ENCODE results near the gene FAM177B.
A peak's percentile ranks its signal among the peaks of the same experiment; 100 is the strongest.

The FAM177B gene

DNA sequence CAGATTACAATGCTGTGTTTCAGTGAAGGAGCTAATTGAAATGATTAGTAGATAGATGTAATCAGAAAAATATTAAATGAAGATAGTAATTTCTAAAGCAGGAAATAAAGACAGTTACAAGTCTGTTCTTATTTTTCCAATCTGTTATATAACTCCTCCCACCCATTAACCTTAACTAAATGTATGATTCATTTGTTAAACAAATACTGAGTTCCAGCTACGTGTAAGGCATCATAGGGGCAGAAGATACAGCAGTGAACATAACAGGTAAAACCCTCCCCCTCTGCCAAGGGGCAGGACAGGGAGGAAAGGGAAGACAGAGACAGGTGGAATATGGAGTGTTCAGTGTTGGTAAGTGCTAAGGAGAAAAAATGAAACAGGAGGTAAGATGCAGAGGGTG lies at the start of gene FAM177B:
Gene FAM177B, plus strand, starts transcription at position 231 of the 400 bp plus-strand sequence. CDS start 9,344 bp downstream, outside the sequence.
- no peak for DNase-seq

DNA sequence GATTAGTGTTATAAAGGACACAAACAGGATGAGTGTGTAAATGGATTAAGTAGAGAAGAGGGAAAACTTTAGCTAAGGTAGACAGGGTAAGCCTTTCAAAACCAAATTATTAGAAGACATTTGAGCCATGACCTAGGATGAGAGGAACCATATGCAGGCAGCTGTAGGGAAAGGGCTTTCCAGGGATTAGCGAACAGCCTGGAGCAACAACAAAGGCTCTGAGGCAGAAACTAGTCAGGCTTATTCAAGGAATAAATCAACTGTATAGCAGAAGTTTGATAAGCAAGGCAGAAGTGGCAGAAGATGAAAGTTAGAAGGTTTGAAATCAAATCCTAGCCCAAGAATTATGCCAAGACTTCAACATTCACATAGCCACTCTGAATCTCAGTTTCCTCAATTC lies 46.0 kb upstream of the FAM177B start:
- DNase-seq, result no peak

DNA sequence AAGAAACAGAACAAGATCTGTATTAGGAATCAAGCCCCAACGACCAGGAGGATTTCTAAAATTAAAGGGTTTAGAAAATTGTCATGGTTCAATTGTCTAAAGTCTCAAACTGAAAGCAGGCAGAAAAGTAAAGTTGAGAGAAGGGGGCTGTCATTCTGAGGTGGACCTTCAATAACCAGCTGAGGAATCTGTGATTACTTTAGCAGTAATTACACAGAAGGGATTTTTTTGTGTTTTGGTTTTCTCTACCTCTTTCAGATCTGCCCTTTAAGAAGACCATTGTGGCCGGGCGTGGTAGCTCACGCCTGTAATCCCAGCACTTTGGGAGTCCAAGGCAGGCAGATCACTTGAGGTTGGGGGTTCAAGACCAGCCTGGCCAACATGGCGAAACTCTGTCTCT lies 42.1 kb upstream of the FAM177B start:
- DNase-seq, result no peak

DNA sequence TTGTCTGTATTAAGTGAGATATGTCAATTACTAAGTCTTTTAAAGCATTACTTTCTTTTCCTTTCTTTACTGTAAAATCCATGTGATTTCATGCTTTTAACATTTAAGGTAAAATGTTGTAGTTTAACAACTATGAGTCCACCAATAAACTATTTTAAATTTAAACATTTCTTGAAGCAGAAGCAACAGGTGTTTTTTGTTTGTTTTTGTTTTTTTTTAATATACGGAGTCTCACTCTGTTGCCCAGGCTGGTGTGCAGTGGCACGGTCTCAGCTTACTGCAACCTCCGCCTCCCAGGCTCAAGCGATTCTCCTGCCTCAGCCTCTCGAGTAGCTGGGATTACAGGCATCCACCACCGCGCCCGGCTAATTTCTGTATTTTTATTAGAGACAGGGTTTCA lies 40.3 kb upstream of the FAM177B start:
- DNase-seq, result no peak

DNA sequence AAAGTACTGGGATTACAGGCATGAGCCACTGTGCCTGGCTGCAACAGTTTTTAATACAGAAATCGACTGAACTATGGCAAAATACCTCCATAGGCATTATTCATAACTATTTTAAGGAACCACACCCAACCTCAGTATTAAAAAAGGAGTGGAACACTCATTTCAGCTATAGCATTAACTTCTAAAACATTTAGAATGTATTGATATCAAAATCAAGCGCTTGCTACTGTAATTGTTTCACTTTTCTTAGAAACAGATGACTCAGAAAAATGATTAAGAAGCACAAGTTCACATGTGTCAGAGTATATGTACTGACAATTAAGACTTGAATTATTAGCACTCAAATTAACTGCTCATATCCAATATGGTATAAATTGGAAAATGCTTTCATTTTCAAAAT lies 39.8 kb upstream of the FAM177B start:
- no peak for DNase-seq

DNA sequence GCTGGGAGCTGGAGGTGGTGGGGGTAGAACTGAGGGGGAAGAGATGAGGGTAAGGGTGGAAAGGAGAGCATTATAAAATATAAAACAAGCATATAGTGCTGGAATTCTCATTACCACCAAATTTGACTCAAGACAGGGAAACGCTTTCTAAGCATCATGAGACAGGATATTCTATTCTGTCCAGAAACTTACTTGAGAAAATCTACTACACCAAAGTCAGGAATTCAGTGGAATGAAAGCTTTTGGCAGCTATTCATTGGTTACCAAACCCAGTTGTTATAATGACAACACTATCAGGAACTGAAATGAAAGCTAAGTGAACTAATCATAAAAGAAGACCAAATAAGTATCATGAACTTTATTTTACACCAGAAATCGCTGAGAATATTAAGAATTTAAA lies 39.2 kb upstream of the FAM177B start:
- DNase-seq, result no peak

DNA sequence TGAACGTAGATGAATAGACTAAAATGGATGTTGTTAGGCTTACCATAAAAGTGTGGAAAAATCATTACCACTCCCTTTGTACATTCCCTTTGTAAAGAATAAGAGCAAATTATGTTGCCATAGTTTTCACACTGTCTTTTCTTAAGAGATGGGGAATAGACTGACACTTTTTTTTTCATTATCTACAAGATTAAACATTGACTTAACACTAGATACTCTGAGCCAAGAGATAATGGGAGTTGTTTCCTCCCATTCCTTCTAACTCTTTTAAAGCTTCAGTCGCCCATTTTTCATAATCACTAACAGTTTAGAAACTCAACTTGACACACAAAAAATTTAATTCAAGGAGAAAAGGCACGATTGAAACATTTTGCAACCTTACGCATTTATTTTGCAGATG lies 34.8 kb upstream of the FAM177B start:
- DNase-seq, result no peak

DNA sequence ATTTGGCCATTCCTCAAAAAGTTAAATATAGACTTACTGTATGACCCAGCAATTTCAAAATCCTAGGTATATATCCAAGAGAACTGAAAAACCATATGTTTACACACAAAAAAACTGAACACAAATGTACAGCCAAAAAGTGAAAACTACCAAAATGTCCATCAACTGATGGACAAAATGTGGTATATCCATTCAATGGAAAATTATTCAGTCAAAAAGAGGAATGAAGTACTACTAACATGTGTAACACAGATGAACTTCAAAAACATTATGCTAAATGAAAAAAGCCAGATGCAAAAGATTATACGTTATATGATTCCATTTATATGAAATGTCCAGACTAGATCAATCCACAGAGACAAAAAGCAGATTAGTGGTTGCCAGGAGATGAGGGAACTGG lies 32.7 kb upstream of the FAM177B start:
- no peak for DNase-seq

DNA sequence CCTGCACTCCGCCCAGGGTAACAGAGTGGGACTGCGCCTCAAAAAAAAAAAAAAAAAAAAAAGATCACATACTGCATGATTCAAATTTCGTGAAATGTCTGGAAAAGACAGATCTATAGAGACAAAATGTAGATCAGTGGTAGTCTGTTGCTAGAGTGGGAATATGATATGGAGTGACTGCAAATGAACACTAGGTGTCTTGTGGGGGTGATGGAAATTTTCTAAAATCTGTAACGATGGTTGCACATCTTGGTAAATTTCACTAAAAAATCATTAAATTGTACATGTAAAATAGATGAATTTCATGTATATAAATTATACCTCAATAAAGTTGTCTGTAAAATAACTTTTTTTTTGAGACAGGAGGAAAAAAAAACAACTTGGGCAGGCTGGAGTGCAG lies 30.2 kb upstream of the FAM177B start:
- no peak for DNase-seq

DNA sequence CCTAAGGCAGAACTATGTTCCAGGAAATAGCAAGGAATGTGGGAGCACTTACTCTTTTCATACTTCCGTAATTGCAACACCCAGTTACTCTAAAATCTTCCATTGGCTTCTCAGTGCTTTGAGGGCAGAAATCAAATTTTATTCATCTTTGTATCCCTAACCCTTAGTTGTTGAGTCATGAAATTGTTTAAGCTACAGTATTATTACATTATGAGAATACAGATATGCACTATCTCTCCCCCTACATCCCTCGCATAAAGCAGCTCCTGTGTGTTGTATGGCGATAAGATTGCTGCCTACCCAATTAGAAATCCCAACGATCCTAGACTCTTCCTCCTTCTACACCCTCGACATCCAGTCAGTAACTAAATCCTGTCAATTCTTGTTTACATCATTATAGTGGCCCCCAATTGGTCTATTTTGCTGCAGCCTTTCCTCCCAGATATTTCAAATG lies 27.3 kb upstream of the FAM177B start:
- DNase-seq, result no peak

DNA sequence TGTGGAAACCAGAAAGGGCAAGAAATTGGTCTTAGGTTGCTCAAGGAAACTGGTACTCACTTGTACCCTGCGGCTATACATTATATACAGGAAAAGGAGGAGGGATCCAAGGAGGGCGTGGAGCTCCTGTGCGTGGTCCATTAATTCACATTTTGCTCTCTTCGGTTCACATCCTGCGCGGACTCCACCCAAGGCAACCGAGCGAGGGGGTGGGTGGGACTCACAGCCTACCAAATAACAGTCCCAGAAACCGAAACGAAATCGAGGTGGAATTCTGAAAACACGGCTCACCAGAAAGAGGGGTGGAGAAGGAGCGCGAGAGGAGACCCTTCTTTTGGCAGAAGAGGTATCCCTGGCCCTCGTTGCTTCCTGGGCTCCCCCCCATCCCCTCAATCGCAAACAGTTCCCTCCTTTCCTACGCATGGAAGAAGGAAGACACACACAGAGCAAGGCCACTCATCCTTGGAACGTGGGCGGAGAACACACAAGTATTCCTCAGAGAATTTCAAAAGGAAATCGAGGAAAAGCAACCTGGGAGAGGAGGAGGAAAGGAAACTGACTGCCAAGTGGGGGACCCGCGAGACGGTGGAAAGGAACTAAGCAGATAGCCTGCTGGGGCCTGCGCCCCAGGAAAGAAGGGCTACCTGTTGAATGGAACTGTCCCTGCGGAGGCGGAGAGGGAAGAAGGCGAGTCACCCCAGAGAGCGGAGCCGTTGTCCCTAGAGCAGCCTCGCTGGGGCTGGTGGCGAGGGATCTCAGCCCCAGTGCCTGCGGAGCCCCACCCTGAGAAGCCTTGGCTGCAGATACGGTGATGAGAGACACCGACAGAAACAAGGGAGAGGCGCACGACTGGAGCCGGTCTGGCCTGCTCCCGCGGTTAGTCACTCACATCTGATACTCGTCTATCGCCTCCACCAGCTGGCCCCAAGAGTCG lies 25.4 kb upstream of the FAM177B start:
- DNase-seq, result peak; percentile 52

DNA sequence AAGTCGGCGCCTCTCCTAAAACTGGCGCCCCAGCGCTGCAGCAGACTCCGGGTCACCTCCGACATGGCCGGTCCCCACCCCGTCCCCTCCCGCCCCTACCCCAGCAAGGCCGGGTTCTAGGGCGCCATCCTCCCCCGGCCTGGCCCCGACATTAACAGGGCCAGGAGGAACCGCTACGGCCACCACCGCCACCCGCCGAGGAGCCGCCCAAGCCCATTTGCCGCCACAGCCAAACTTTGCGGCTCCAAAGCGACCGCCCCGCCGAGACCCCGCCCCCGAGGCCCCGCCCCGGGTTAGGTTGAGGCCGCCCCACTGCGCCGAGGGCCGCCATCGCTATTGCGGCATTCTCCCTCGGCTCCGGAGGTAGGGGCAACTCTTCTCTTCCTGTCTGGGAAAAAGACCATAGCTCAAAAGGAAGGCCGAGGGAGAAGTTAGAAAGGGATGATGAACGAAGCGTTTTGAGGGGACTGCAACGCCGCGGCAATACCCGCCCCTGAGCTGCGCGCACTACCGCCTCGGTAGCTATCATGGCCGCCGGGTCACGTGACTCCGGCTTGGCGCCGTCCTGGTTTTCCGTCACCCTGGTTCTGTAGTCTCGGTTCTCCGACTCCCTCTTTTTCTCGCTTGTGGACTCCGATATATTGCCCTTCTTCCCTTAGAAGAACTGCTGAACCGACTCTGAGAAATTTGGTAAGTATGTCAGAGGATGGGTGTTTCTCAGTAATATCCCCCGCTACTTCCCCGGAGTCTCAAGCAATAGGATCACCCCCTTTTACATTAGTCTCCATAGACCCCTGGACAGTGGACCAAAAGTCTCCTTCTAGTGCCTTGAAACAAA lies 24.5 kb upstream of the FAM177B start, which contains the start of the genes AIDA and BROX:
Gene AIDA, minus strand, starts transcription at position 239 of the 838 bp plus-strand sequence. Its CDS starts 174 bp downstream, at position 65.
Gene BROX, plus strand, starts transcription at position 312 of the 838 bp plus-strand sequence. CDS start 3,136 bp downstream, outside the sequence.
- DNase-seq, result peak; percentile 97

DNA sequence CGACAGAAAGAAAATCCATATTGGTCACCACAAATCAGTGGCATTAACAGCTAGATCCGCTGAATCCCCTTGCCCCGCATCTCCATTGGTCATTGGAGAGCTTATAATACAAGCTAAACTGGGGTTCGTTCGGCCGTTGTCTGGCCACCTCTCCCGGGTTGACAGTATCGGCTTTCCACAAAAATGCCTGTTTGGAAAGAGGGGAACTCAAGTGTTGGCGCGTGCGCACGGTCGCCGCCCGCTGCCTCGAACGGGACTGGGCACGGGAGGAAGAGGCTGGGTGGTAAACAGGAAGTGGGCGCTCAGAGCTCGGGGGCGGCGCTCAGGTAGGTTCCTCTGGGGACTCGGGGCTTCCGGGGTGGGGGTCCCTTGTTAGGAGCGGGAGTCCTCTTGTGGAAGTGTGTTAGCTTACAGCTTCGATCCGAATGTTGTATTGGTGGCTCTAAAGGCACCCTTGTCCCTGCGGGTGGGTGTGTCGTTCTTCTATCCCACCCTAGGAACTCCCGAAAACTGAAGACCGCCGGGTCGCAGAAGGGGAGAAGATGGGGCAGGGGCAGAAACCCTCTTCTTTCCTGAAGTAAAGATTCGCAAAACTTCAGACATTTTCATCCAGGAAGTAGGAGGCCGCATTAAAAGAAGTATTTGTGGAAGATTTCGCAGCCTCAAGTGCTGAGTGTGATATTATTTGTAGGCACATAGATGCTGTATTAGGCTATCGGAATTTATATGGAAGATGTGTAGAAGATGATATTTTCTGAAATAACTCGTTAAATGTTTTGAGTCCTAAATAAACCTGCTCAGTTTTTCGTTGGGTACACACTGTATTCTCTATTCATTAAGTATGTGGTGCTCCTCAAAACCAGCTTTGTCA lies 23.7 kb upstream of the FAM177B start:
- DNase-seq, result peak; percentile 82

DNA sequence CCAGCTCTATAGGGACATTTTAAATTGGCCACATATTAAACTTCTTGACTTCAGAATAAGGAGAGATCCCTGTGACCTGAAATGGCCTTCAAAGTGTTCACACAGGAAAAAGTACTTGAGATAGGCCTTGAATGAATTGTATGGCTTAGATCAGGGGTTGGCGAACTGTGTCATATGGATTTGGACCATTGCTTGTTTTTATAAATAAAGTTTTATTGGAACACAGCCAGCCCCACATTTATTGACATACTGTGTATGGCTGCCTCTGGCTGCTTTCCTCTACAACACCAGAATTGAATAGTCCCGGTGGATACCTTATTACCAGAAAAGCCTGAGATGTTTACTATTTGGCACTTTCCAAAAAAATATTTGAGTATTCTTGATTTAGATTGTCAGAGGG lies 20.6 kb upstream of the FAM177B start:
- no peak for DNase-seq

DNA sequence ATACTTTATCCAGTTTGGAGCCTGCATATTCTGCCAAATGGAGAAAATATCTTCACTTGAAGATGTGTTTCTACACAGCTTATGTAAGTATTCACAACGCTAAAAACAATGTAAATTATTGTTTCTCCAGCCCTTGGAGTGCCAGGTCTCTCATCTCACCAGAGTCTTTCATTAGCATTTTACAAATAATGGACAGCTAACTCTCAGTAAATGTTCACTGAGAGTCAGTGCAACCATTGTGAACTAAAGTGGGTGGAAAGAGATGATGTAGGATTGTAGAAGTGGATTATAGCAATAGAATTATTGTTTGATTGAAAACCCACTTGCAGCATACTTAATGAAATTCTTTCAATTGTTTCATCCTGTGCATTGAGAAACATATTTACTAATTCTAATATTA lies 8.3 kb upstream of the FAM177B start:
- no peak for DNase-seq

DNA sequence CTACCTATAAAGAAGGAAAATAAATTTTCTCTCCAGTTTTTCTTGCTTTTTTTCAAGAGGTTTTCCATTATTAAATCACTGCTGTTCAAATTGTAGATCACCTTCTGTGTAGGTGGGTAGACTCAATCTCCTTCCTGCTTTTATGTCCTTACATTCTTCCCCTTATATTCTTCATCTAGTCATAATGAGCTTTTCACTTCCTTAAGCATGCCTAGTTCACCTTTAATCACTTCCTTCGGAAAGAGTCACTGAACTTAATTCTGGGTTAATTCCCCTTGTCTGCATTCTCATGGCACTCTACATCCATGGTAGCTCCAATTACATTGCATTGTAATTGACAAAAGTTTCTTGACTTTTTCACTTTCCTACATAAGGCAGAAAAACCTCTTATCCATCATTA lies 6.1 kb upstream of the FAM177B start:
- DNase-seq, result no peak

DNA sequence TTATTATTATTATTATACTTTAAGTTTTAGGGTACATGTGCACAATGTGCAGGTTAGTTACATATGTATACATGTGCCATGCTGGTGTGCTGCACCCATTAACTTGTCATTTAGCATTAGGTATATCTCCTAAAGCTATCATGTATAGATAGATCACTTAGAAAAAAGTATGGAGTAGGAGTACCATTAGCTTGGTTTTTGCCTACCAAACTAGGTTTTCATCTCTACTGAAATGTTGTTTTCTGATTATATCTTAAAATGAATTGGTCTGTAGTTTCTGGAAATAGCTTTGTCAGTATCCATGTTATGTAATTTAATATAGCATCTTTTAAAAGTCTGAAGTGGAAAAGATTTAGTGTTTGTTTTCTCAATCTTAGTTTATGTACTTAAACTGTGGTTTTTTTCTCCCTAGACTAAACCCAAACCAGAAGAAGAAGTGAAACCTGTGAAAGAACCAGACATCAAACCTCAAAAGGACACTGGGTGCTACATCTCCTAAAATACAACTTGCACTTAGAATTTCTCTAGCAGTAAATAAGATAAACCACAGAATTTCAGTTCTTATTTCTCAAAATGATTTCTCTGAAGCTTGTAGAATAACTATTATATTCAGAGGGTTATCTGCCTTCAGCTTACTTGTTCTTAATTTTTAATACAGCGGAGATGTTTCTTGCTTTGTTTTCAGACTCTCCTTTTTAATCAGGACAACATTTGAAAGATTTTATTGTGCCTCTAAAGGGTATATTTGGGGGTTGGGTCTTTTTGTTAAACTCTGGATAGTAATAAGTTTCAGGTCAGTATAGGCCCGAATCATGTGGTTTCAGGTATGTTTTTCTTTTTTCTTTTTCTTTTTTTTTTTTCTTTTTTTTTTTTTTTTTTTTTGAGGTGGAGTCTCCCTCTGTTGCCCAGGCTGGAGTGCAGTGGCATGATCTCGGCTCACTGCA lies 4.5 kb upstream of the FAM177B start:
- DNase-seq, result no peak

DNA sequence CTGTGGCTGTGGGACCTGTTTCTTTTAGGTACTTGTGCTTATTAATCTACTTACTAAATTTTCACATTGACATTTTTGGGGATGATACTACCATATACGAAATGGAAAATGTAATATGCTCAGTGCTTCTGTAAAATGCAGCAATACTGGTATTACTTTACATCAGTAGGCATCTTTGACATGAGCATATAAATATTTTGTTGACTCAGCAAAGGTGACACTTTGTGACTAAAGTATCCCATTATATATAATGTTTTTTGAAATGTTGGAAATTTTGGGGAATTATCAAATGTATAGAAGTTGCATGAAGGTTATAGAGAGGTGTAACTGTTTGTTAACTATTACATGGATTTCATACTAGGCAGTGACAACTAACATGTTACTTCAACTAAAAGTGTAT lies 2.3 kb upstream of the FAM177B start:
- DNase-seq, result no peak

DNA sequence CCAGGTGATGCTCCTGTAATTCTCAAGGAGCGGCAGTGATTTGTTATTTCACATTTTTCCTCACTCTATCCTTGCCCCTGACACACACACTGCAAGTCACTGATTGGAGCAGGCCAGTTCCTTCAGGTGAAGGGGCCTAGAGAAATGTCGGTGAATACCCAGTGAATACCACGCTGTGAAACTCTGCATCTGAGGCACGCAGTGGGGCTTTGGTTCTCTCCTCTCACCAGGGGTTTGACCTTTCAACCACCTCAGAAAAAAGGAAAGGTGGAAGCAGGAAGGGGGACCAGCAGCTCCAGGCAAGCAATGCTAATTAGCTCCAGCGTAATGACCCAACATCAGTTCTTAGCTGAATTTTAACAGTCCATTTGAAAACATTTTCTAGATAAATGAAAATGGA lies 532 bp upstream of the FAM177B start:
- DNase-seq, result no peak

DNA sequence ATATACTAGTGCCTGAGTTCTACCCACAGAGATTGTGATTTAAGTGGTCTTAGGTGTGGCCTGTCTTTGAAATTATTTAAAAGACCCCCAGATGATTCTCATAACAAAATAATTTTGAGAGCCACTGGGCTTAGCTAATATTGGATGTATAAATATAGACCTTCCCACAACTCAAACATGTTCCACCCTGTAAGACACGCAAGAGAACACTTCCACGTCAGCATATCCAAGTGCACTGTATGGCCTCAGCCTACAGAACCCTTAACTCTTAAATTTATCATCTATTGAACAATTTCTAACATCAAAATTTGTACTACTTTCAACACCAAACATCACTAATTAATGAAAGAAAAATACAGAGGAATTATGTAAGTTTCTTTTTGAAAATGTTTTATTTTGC lies 2.5 kb downstream of the FAM177B start:
- no peak for DNase-seq

DNA sequence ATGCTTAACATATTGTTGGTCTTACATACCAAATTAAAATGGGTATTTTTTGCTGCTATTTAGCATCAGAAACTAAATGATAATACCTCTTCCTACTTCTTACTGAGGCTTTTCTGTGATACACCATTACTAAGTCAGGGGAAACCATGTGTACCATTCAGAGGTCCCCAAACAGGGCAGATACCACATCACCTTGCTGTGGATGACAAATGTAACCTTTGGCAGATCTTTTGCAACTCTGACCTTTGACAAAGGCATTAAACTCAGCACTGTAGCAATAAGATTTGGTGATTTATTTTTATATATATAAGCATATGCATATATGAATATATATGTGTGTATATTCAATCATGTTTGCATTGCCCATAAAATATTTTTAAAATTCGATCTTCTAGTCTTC lies 2.9 kb downstream of the FAM177B start:
- no peak for DNase-seq

Data from stimulated activated CD4-positive, alpha-beta T cell treated with anti-CD3 and anti-CD28 coated beads, Interleukin-12 subunit alpha, Interleukin-12 subunit beta, amount 100 ng/mL, for 4 hours (primary cell).